Erythroblast (primary cell): ENCODE results near the gene RIOK3.
"Not testable (repeated sequence)": the region's sequence is repeated elsewhere in the genome, so short reads cannot be mapped to it uniquely, and the experiment has no call there.

Experiments used
- GATA1 ChIP-seq: IDR thresholded peaks from 2 replicates; pipeline ENCODE4 v1.6.1; 2011; ENCODE audit warnings: low read depth, mild to moderate bottlenecking, control low read depth, low read length, moderate library complexity
- POLR2A ChIP-seq: IDR thresholded peaks from 2 replicates; pipeline ENCODE4 v1.6.1; 2011; ENCODE audit warnings: mild to moderate bottlenecking, low read length

DNA sequence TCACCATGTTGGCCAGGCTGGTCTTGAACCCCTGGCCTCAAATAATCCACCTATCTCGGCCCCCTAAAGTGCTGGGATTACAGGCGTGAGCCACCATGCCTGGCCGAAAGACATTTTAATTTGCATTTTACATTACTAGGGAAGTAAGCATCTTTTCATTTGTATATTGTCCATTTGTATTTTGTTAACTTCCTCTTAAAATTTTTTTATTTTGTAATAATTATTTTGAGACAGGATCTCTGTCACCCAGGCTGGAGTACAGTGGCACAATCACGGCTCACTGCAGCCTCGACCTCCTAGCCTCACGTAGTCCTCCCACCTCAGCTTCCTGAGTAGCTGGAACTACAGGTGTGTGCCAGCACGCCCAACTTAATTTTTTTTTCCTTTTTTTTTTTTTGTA, 59.1 kb downstream of the RIOK3 start:
- TF ChIP-seq POLR2A, GATA1: not testable (repeated sequence)
